Stimulated activated CD4-positive, alpha-beta T cell treated with anti-CD3 and anti-CD28 coated beads, TNF-alpha, amount 100 ng/mL, for 4 hours (primary cell): ENCODE data around the gene PTPRO.

Source experiments
- DNase-seq, 3 experiments: peaks; one replicate each; pipeline ENCODE4 v3.0.0-alpha.2; 2020; ENCODE audit warnings: low read depth in 3 of 3

PTPRO gene

GRCh38 chr12:15350643-15351042, 28.3 kb downstream of the PTPRO start:
- no peak for DNase-seq

GRCh38 chr12:15355766-15356165, 33.5 kb downstream of the PTPRO start:
- DNase-seq: no peak

DNA sequence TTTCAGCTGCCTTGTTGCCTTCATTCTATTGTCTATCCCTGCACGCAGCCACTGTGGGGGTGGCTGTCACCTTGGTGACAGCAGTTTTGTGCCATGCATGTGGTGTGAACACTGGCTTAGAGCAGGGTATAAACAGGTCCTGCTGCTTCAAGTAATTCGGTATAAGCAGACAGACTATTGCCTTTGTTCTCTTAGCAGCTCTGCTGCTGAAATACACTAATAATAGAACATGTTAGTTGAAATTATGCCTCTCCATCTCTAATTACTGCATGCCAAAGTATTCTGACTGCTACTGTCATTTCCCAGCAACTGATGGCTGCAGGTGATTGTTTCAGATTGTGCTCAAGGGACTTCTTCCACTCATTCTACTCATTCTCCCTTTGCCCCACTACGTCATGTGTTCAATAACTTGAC, 34.6 kb downstream of the PTPRO start:
- DNase-seq: no peak

- no peak for DNase-seq
Measured at GRCh38 chr12:15364221-15365160, 42.2 kb downstream of the PTPRO start.

GRCh38 chr12:15368812-15369211, 46.5 kb downstream of the PTPRO start:
- no peak for DNase-seq

DNA sequence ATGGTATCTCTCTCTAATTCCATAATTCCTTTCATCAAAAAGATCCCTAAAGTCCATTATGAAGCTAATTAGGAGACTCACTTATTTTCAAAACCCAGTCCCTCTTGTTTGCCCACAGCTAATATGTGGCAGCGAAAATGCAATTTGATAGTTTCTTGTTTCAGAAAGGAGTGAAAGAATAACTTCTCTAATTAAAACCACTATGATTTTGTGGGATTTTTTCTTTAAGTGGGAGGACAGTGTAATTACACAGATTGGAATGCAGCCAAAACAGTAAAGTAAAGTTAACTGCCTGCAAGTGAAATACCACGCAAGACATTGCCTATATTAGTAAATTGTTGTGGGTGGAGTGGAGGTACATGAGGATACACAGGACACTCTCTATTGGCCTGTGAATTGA, 50.0 kb downstream of the PTPRO start:
- DNase-seq: no peak

DNA sequence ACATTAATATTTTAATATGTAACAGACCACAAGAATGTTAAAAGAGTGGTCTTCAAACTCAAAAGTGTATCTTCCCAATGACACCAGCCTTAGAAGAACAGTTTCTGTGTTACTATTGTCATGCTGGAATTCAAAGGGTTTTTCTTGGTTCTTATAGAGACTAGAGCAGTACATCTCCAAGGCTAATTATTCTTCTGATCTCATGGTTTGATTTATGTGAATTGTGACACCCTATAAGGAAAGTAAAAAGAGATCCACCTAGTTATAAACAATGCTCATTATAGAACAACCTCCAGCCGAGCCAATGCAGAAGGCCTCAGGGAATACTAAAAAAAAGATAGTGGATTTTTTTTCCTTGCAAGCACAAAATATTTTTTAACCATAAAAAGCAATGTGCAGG, 65.5 kb downstream of the PTPRO start:
- no peak for DNase-seq

DNA sequence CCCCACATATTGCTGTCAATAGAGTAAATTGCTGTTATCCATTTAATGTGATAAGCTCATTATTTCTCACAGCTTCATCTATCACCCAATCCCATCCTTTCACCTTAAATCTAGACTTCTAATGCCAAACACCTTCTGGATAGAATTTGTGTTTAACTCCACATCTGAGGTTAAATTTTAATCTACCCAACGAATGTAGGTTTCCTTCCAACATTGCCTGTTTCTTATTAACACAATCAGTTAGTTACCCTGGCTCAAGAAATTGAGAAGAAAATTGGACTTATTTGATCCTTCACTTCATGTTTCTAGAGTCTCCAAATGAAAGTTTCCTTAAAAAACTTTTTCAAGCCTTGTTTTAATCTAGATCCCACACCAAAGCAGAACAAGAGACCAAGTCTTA, 67.3 kb downstream of the PTPRO start:
- DNase-seq: no peak

DNA sequence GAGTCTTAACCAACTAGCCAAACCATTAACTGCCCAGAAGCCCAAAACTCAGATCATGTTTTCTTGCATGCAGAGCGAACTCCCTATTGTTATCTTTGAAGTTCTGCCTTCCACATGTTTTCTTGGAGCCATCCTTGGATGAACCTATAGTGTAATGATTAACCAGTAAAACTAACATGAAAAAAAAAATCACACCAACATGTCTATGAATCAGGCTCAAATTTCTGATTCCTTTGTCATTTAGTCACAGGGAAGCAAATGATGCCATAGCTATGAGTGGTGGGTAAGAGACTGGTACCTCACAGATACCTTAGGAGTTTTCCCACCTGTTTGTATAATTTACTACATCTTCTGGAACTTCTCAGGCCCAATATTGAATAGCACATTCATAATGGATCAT, 70.7 kb downstream of the PTPRO start:
- DNase-seq: no peak

DNA sequence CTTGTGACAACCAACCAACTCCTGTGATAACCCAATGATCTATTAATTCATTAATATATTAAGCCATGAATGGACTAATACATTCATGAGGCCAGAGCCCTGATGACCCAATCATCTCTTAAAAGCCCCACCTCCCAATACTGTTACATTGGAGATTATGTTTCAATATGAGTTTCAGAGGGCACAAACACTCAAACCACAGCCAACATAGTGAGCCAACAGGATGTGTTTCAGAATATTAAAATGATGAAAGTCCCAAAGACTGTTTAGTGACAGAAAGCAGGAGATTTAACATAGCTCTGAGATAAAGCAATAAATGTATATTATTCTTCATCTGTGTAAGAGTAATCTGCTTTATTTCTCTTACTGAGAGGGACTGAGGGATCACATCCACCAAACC, 71.7 kb downstream of the PTPRO start:
- DNase-seq: no peak

DNA sequence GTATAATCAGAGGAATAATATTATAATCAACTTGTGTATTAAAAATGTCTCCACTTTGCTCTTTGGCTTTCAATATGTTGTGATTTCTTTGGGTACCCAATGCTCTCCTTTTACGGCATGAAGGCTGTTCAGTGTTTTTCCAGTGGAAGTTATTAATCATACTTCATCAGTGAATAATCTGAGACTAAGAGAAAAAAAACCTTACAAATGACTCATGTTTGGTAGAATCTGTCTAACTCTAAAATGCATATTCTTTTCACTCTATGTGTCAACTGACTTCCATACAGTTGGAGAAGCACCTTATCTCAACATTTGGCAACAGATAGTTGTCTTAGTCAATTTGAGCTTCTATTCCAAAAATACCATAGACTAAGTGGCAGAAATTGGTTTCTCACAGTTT, 82.2 kb downstream of the PTPRO start:
- no peak for DNase-seq

DNA sequence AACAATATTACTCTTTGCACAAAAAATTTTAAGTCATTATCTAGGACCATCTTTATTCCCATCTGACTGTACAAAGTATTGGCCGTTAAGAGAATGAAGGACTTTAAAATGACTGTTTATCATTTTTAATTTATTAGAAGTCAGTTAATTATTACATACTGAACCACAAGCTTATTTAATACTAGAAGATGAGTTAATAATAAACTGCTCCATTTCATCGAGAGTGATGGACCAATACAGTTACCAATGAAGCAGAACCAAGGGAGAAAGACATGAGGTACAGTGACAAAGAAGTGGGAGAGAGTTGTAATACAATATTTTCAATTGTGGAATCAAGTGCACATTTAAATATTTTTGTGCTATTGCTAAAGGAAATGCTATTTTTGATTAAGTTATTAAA, 83.3 kb downstream of the PTPRO start:
- no peak for DNase-seq

GRCh38 chr12:15407025-15407424, 84.7 kb downstream of the PTPRO start:
- no peak for DNase-seq

- DNase-seq: no peak
Measured at GRCh38 chr12:15411842-15412241, 89.5 kb downstream of the PTPRO start.

DNA sequence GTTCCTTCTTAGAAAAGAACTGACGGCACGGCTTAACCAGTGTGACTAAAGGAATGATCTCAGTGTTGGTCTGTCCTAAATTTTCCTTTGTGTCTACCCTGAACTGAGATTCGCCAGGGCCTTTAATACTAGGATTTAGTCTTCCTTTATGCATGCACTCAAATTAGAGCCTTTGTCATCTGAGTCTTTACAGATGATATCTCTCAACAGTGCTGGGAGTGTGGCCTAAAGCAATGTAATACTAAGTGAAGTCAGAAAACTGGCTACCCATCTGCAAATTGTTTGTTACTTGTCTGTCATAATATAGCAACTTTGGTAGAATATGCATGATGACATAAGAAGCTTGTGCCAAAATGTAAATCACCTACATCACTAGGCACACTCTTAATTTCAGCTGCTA, 95.4 kb downstream of the PTPRO start:
- no peak for DNase-seq

DNA sequence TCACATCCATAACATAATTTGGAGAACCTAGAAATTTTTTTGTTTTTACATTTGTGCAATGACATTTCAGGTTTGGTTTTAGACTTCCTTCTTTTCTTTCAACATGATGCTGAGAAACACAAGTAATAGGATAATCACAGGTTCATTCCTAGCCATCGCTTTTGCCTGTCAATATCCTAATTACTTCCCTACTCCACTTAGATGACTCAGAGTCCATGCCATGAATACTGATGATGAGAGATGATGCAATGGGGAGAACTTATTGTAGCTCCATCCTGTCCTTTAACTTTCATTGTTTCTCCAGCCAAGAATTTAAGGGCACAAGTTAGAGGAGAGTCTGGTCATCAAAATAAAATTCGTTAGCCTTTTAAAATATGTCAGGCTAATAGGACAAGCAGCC, 101.3 kb downstream of the PTPRO start:
- no peak for DNase-seq

DNA sequence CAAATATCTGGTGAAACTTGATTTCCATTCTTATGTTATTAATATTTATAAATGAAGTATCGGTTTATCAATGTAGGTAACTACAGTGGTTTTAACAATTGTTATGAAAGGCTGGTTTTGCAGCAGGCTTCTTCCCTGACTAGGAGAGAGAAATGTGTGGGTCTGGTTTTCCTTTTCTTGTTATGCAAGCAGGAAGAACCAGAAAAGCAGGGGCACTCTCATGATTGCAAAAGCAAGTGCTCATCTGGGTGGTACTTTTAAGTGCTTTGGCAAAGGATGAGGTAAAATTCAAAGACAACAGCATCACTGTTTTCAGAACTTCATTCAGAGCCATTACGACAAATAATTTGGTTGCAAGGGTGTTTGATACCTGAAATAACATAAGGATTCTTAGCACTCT, 105.6 kb downstream of the PTPRO start:
- no peak for DNase-seq

DNA sequence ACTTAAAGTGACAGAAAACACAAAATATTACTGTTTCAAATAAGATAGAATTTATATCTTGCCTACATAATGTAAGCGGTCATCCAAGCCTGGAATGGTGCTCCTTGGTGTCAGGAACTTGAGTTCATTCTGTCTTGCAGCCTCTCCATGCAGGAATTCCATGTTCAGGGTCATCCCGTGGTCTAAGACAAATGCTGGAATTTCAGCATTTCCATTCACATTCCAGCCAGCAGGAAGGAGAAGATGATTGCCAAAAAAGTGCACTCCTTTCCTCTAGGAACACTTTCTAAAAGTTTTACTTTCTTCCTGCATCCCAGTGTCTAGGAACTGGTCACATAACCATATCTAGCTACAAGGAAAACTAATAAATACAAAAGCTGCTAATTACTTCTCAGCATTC, 106.3 kb downstream of the PTPRO start:
- no peak for DNase-seq

DNA sequence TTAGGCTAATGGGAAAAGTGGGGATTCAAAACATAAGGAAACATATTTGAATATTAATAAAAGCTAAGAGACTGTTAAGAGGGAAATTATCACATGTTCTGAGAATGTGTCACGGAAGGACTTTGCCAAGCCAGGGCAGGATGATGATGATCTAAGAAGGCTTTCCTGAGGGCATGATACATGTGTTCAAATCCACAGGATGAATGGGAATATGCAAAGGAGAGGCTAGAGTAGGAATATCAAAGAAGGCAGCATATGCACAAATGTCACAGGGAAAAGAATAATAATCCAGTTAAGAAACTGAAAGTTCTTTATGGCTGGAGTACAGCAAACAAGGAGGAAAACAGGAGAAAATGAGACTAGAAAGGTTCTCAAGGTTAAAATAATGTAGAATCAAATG, 107.0 kb downstream of the PTPRO start:
- DNase-seq: no peak

DNA sequence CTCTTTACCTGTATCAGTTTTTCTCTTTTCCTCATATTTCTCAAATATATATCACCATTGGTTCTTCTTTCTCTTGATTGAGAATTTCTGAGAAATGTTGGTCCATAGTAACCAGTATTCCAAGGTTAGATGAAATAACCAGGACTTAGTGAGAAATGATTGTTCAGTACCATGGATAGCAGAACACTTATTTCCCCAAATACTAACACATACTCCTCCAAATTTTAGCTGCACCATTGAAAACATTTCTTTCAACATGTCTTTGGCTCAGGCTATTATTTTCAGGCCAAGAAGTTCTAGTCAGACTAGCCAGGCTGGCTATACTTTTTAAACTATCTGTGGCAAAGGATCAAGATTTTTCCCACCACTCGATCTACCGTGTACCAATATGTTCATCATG, 113.3 kb downstream of the PTPRO start:
- no peak for DNase-seq

DNA sequence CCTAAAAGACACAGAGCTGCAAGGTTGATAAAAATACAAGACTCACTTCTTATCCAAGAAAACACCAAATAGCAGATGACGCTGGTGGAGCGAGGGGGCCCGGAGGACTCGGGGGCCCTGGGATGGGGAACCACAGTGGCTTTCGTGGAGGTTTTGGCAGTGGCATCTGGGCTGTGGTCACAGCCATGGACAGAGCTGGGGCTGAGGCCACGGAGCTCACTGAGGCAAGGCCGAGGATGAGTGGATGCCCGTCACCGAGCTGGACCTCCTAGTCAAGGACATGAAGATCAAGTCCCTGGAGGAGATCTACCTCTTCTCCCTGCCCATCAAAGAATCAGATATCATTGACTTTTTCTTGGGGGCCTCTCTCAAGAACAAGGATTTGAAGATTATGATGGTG, 117.2 kb downstream of the PTPRO start:
- no peak for DNase-seq

GRCh38 chr12:15443050-15443449, 120.7 kb downstream of the PTPRO start:
- no peak for DNase-seq

GRCh38 chr12:15443611-15444010, 121.3 kb downstream of the PTPRO start:
- DNase-seq: no peak

GRCh38 chr12:15444523-15444922, 122.2 kb downstream of the PTPRO start:
- DNase-seq: no peak
